HG03175 (cell line): ENCODE data around the gene GOLGA3.
"Not testable (repeated sequence)": the region's sequence is repeated elsewhere in the genome, so short reads cannot be mapped to it uniquely, and the experiment has no call there.

Experiments
- ATAC-seq: cut with Tn5 transposase; IDR thresholded peaks from one replicate; pipeline ENCODE4 v1.9.1; 2021; ENCODE audit warnings: mild to moderate bottlenecking, moderate library complexity; ENCODE audit not compliant: unreplicated experiment

Gene GOLGA3

GRCh38 chr12:132781938-132782337 lies 46.7 kb downstream of the GOLGA3 start:
- ATAC-seq, result no peak

GRCh38 chr12:132779781-132780353 lies 48.8 kb downstream of the GOLGA3 start:
- no peak for ATAC-seq

GRCh38 chr12:132777614-132778013 lies 51.1 kb downstream of the GOLGA3 start:
- no peak for ATAC-seq

- ATAC-seq, result no peak
Measured at GRCh38 chr12:132776816-132777568, 51.7 kb downstream of the GOLGA3 start.

- not testable (repeated sequence) for ATAC-seq
Measured at GRCh38 chr12:132776230-132776625, 52.4 kb downstream of the GOLGA3 start.

GRCh38 chr12:132775502-132776229 lies 53.0 kb downstream of the GOLGA3 start:
- ATAC-seq, result no peak

- no peak for ATAC-seq
Measured at GRCh38 chr12:132774646-132775275, 53.9 kb downstream of the GOLGA3 start.

GRCh38 chr12:132774159-132774558 lies 54.5 kb downstream of the GOLGA3 start:
- no peak for ATAC-seq

- no peak for ATAC-seq
Measured at GRCh38 chr12:132773077-132773955, 55.4 kb downstream of the GOLGA3 start.

- ATAC-seq, result peak; percentile 56
Measured at GRCh38 chr12:132772606-132773005, 56.1 kb downstream of the GOLGA3 start.

- ATAC-seq, result no peak
Measured at GRCh38 chr12:132771126-132771838, 57.4 kb downstream of the GOLGA3 start.

- no peak for ATAC-seq
Measured at GRCh38 chr12:132766380-132767085, 62.1 kb downstream of the GOLGA3 start.

- no peak for ATAC-seq
Measured at GRCh38 chr12:132765361-132765760, 63.3 kb downstream of the GOLGA3 start.

- ATAC-seq, result no peak
Measured at GRCh38 chr12:132764231-132764630, 64.4 kb downstream of the GOLGA3 start.

GRCh38 chr12:132761921-132762583 lies 66.6 kb downstream of the GOLGA3 start:
- peak; percentile 76 for ATAC-seq

GRCh38 chr12:132761032-132761920 lies 67.4 kb downstream of the GOLGA3 start, which contains the start of gene ANKLE2:
Gene ANKLE2, minus strand, starts transcription at chr12:132761832. Its CDS starts 34 bp downstream, at chr12:132761798.
- ATAC-seq, result peak; percentile 36

GRCh38 chr12:132759359-132759758 lies 69.3 kb downstream of the GOLGA3 start:
- ATAC-seq, result no peak

GRCh38 chr12:132758825-132759224 lies 69.8 kb downstream of the GOLGA3 start:
- ATAC-seq, result not testable (repeated sequence)
